NK-92 (cell line): Measurements from ENCODE around the gene CASP7.

Source experiments
- DNase-seq: peaks from one replicate; lab custom pipeline; 2025; ENCODE audit not compliant: unreplicated experiment; lab: John Stamatoyannopoulos, UW

CASP7 gene

GRCh38 chr10:113665806-113666354 lies 13.8 kb upstream of the CASP7 start:
- no peak for DNase-seq

DNA sequence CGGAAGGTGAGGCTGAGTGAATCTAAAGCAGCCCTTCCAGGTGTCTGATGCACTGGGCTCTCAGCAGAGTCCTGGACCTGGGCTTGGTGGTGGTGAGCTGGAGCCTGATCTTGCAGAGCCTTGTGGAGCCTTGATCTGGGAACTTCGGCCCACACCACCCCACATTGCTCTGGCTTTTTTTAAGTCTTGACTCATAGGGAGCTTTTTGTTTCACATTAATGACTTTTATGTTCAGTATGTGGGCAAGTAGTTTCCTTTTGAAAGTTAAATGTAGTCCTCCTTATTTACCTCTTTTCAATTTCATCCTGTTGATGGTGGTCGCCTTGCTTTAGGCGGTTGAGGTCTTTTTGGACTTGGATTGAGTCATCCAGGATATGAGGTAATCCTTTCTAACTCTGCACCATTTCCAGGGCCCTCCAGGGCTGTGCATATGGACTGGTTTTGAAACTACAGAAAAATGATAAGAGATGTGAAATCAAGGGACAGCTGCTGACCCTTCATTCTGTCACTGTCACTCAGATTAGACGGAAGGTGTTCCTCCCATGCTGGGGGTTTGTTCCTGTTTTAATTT lies 12.9 kb upstream of the CASP7 start:
- no peak for DNase-seq

DNA sequence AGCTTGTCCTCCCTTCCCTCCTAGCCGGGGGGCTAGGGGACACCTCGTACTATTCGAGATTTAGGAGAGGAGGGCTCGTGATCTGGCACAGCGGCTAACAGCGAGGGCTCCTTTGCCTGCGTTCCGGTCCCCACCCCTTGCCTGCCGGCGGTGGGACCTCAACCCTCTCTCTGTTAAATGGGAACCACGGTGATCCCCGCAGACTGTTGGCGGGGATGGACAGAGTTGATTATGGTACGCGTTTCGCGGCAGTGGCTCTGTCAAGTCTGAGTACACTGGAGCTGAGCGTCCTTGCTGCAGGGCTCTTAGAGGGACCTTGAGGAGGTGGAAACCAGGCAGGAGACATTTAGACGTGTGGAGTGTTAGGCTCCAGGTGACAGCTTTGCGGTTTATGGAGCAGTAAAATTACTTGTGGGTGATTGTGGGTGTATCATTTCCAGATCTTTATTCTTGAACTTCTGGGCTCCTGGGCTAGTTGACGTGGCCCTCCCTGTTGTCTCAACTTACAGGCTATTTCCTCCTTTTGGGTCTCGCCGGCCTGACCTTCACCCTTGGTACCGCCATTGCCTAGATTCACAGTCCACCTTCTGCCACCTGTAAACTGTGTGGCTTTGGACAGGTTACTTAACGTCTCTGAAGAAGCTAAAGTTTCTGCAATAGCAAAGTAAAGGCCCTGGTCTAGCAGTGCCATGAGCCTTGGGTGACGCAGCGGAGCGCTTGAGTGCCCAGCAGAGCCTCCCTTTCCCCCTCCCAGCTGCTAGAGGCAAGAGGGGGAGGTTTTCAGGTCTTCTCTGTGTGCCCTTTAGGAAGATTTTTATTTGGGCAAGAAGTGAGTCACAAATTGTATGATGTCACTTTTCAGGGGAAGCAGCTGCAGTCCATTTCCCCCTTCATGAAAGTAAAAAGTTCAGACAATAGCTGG lies 739 bp downstream of the CASP7 start:
- DNase-seq: no peak

DNA sequence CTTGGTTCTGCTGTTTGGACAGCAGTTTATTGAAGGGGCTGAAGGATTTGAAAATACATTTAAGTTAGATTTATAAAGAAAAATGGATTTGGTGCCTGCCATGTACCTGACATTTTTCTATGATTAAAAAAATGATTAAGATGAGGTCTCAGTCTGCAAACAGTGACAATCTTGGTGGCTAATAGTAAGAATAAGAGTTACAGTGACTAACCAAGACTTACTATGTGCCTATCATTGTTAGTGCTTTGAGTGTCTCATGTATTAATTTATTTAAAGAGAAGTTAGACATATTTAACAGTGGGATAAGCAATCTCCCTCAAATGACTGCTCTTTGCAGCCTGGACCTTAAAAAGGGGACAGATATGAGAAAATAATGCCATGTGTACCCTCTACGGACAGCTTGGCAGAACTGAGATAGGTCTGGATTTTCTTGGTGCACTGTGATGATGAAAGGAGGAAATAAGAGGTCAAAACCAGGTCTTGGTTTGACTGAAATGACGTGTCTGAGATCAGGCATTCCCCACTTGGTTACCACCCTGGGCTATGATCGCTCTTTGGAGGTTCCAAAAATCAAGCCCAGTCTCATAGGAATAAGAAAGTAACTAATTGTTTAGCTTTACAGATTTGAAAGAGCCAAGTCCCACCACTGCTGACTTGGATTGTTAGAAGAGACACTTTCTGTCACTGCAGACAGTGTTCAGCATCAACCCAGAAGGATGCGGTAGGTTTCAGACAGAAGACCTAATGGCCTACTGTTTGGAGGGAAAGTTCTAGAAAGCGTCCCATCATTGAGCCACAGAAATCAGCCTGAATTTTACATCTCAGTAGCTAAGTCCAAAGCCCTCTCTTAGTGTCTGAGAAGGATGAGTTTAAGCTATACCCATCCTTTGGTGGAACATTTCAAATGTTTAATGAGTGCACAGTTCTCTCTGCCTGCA lies 2.1 kb downstream of the CASP7 start:
- no peak for DNase-seq

- DNase-seq: no peak
Observed at GRCh38 chr10:113683300-113683699, 3.6 kb downstream of the CASP7 start.

DNA sequence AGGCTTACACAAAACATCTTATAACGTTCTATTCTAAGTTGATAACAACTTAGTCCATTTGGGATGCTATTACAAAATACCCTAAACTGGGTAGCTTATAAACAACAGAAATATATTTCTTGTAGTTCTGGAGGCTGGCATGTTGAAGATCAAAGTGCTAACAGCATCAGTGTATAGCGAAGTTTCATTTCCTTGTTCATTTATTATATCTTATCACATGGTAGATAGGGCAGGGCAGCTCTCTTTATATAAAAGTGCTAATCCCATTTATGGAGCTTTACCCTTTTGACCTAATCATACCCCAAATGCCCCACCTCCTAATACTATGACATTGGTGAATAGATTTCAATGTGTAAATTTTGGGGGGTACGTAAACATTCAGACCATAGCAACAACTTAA lies 6.3 kb downstream of the CASP7 start:
- no peak for DNase-seq

DNA sequence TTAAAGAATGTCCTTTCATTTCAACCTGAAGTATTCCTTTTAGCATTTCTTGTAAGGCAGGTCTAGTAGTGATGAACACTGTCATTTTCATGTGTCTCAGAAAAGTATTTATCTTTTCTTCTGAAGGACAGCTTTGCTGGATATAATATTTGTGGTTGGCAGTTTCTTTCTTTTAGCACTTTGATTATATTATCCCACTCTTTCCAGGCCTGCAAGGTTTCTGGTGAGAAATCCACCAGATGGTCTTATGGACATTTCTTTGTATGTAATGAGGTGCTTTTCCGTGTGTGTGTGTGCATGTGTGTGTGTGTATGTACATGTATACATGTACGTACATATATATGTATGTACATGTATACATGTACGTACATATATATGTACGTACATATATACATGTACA lies 7.3 kb downstream of the CASP7 start:
- DNase-seq: no peak

- no peak for DNase-seq
Observed at GRCh38 chr10:113689057-113689456, 9.3 kb downstream of the CASP7 start.

GRCh38 chr10:113689574-113689973 lies 9.9 kb downstream of the CASP7 start:
- no peak for DNase-seq

DNA sequence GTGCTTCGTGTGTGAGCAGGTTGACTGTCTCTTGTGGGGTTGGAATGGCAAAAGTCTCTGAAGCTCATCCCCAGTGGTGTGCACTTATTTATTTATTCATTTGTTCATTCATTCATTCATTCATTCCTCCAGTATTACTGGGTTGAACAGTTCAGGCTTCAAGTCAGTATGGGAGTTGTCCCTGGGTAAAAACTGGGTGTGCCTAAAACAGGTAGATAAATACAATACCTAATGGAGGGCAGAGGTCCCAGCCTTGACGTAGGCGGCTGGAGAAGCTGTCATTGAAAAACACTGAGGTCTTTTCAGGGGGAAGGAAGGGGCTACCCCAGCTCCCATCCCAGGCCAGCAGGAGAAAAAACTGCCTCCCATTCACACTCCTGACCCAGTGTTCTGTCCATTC lies 11.0 kb downstream of the CASP7 start:
- no peak for DNase-seq

GRCh38 chr10:113691381-113691780 lies 11.7 kb downstream of the CASP7 start:
- no peak for DNase-seq

- DNase-seq: no peak
Observed at GRCh38 chr10:113692271-113692670, 12.6 kb downstream of the CASP7 start.

DNA sequence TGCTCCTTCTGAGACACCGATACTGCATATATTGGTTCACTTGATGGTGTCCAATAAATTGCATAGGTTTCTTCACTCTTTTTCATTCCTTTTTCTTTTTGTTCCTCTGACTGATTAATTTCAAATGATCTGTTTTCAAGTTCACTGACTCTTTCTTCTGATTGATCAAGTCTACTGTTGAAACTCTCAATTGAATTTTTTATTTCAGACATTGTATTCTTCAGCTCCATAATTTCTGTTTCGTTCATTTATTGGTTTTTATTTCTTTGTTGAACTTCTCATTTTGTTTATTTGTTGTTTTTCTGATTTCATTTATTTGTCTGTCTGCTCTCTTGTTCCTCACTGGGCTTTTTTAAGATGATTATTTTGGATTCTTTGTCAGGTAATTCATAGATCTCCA lies 13.6 kb downstream of the CASP7 start:
- DNase-seq: no peak

DNA sequence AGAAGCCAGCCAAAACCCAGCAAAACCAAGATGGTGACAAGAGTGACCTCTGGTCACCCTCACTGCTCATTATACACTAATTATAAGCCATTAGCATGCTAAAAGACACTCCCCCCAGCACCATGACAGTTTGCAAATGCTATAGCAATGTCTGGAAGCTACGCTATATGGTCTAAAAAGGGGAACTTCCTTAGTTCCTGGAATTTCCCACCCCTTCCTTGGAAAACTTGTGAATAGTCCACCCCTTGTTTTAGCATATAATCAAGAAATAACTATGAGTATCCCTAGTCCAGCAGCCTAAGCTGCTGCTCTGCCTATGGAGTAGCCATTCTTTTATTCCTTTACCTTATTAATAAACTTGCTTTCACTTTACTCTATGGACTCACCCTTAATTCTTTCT lies 16.0 kb downstream of the CASP7 start:
- DNase-seq: no peak

DNA sequence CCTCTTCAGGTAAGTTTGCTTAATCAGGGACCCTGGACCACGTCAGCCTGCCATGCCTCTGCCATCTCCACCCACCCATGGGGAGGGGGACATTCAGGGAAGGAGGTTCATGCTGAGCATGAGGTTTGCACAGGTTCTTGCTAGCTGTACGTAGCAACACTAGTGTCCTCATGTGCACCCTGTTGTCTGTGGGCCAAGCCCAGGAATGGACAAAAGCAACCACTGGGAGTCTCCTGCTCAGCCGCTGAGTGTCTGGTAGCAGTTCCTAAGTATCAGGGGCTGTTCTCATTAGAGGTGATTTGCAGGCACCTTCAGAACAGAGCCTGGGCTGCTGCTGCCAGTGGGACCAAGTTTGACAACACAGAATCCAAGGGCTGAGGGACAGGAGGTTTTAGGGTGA lies 17.9 kb downstream of the CASP7 start:
- no peak for DNase-seq

DNA sequence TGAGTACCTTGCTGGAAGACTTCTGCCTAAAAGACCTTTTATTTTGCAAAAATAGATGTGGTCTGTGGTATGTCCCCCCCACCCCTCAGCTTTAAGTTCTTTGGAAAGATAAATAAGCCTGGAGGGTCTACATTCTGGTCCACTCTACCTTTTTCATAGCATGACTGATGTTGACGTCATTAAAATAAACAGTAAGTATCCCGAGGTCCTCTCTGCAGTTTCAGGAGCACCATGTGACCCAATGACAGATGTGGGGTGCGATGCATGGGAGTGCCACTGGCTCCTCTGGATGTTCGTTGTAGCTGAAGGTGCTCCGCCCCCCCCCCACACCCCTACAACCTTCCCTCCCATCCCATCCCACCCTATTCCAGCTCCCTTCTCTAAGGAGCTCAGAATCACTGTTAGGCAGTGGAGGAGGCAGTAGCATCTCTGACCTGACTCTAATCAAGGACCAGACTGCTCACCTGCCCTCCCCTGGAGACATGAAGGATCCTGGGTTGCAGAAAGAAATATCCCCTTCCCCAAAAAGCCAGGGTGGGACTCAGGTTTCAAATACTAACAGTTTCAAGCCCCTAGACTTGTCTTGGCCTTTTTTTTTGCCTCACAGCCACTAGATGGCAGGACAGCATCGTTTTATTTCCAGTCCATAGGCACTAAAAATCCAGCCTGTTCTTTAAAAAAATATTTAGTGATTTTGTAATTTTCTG lies 25.1 kb downstream of the CASP7 start:
- DNase-seq: no peak

- DNase-seq: no peak
Observed at GRCh38 chr10:113705344-113705652, 25.6 kb downstream of the CASP7 start.

DNA sequence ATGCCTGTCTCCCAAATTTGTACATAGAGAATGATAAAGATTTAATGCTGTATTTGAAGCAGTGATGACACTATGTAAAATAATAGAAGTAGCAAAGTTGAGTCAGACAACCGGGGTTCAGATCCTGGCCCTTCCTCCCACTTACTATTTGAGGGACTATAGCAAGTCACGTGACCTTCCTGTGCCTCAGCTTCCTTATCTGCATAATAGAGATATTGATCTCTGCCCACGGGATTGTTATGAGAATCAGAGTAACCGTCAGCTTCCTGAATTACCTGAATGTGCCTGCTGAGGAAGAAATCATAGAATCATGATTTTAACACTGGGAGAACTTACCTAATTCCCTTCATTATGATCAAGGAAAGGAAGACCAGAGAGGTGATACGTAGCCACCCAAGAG lies 26.9 kb downstream of the CASP7 start:
- no peak for DNase-seq

- DNase-seq: no peak
Observed at GRCh38 chr10:113708640-113709039, 28.9 kb downstream of the CASP7 start.

DNA sequence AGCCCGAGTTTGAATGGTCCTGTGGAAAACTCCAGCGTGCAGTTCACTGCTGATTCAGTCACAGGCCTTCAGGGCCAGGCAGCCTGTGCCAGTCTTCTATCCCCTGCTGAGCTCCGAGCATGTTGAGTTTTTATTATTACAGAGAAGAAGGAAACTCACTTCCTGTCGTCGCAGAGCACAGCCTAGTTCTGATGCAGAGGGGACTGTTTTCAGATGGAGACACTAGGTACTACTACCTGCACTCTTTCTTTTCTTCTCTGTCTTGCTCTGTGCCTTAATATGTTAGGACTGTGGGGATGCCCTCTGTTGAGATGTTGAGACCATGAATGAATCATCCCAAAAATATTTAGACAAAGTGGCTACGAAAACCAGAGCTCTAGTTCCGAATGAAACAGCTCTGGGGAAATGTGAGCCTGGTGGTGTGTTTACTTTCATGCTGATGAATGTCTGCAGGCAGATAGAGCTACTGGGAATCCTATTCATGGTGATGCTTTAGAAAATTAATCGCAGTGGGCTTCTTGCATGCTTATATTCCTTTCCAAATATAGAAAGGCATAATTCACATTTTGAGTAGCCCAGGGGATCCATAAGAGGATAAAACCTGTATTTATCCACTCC lies 29.6 kb downstream of the CASP7 start:
- DNase-seq: no peak
